HepG2 (cell line): Measurements from ENCODE around the gene CAMTA1.

Experiments
- CHD2 ChIP-seq: IDR thresholded peaks from 2 replicates; pipeline ENCODE4 v1.6.1; 2011; ENCODE audit warnings: low read depth, low read length, improper control_type of control experiment
- CREB1 ChIP-seq, 2 experiments: fragments of 450-650 bp in 1 of 2; IDR thresholded peaks; 2 replicates each; pipeline ENCODE4 v1.6.1; 2016 to 2017; ENCODE audit warnings: control low read depth in 1 of 2, mild to moderate bottlenecking in 1 of 2, missing compliant biosample characterization in 1 of 2, missing genetic modification characterization in 1 of 2
- FOXA3 ChIP-seq: IDR thresholded peaks from 2 replicates; pipeline ENCODE4 v1.6.1; 2016; ENCODE audit warnings: missing genetic modification reagents, missing compliant biosample characterization
- HMGA1 ChIP-seq: sonication (generic); formaldehyde crosslinking; conservative IDR thresholded peaks from 2 replicates; pipeline ENCODE4 v1.4.0; 2020; ENCODE audit warnings: missing genetic modification reagents
- JUNB ChIP-seq: sonication (generic); formaldehyde crosslinking; IDR thresholded peaks from 2 replicates; pipeline ENCODE4 v1.8.0; 2022; ENCODE audit warnings: missing genetic modification reagents, mild to moderate bottlenecking, borderline replicate concordance
- POLR2A ChIP-seq, 2 experiments: IDR thresholded peaks; 2 replicates each; pipeline ENCODE4 v1.6.1; 2011; ENCODE audit warnings: low read depth in 2 of 2, low read length in 2 of 2, mild to moderate bottlenecking in 1 of 2, moderate library complexity in 1 of 2; ENCODE audit not compliant: insufficient read depth in 1 of 2
- POLR2AphosphoS5 ChIP-seq: IDR thresholded peaks from 2 replicates; pipeline ENCODE4 v1.6.1; 2012; ENCODE audit warnings: low read depth, low read length
- REST ChIP-seq, 2 experiments: IDR thresholded peaks; 2 replicates each; pipeline ENCODE4 v1.6.1; 2011 to 2012; ENCODE audit warnings: low read length in 2 of 2, borderline replicate concordance in 1 of 2, low read depth in 1 of 2, mild to moderate bottlenecking in 1 of 2, moderate library complexity in 1 of 2
- SETDB1 ChIP-seq: sonication (generic); formaldehyde crosslinking; IDR thresholded peaks from 2 replicates; pipeline ENCODE4 v1.5.1; 2020; ENCODE audit warnings: missing genetic modification reagents, mild to moderate bottlenecking, borderline replicate concordance
- TAF1 ChIP-seq: sonication (generic); formaldehyde crosslinking; IDR thresholded peaks from 2 replicates; pipeline ENCODE4 v1.4.0; 2020; ENCODE audit warnings: missing genetic modification reagents
- ZNF263 ChIP-seq: sonication (generic); formaldehyde crosslinking; IDR thresholded peaks from 2 replicates; pipeline ENCODE4 v1.4.0; 2020; ENCODE audit warnings: missing genetic modification reagents
- ZNF510 ChIP-seq: sonication (generic); formaldehyde crosslinking; IDR thresholded peaks from 2 replicates; pipeline ENCODE4 v1.4.0; 2020; ENCODE audit warnings: low read depth, mild to moderate bottlenecking, missing genetic modification reagents
- TF ChIP-seq, protein P1 (sequence below): sonication (generic); formaldehyde crosslinking; IDR thresholded peaks from 2 replicates; pipeline ENCODE4 v1.5.0; 2020; ENCODE audit warnings: mild to moderate bottlenecking, missing genetic modification reagents, moderate library complexity
- TF ChIP-seq, protein P2 (sequence below): sonication (generic); formaldehyde crosslinking; IDR thresholded peaks from 2 replicates; pipeline ENCODE4 v1.4.0; 2020; ENCODE audit warnings: missing genetic modification reagents, borderline replicate concordance

GRCh38 chr1:7009741-7010525, 224.7 kb downstream of the CAMTA1 start:
- TF ChIP-seq, protein P1, sequence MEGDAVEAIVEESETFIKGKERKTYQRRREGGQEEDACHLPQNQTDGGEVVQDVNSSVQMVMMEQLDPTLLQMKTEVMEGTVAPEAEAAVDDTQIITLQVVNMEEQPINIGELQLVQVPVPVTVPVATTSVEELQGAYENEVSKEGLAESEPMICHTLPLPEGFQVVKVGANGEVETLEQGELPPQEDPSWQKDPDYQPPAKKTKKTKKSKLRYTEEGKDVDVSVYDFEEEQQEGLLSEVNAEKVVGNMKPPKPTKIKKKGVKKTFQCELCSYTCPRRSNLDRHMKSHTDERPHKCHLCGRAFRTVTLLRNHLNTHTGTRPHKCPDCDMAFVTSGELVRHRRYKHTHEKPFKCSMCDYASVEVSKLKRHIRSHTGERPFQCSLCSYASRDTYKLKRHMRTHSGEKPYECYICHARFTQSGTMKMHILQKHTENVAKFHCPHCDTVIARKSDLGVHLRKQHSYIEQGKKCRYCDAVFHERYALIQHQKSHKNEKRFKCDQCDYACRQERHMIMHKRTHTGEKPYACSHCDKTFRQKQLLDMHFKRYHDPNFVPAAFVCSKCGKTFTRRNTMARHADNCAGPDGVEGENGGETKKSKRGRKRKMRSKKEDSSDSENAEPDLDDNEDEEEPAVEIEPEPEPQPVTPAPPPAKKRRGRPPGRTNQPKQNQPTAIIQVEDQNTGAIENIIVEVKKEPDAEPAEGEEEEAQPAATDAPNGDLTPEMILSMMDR (CRISPR knock-in tag), result no peak
- TF ChIP-seq CHD2 (no peak), POLR2AphosphoS5 (no peak), POLR2A (IDR thresholded peaks at IDR 0.05; ENCODE audit: insufficient read depth in 1 of 2, low read depth in 2 of 2, low read length in 2 of 2) (no peak), FOXA3 (no peak), ZNF510 (CRISPR knock-in tag) (no peak), ZNF263 (no peak), CREB1 (IDR thresholded peaks at IDR 0.05) (no peak), CREB1 (CRISPR knock-in tag; IDR thresholded peaks at IDR 0.05) (no peak), JUNB (no peak), HMGA1 (no peak), TAF1 (CRISPR knock-in tag) (no peak), REST (IDR thresholded peaks at IDR 0.05; ENCODE audit: borderline replicate concordance in 1 of 2, low read depth in 1 of 2, low read length in 2 of 2) (no peak), SETDB1 (no peak)
- TF ChIP-seq, protein P2, sequence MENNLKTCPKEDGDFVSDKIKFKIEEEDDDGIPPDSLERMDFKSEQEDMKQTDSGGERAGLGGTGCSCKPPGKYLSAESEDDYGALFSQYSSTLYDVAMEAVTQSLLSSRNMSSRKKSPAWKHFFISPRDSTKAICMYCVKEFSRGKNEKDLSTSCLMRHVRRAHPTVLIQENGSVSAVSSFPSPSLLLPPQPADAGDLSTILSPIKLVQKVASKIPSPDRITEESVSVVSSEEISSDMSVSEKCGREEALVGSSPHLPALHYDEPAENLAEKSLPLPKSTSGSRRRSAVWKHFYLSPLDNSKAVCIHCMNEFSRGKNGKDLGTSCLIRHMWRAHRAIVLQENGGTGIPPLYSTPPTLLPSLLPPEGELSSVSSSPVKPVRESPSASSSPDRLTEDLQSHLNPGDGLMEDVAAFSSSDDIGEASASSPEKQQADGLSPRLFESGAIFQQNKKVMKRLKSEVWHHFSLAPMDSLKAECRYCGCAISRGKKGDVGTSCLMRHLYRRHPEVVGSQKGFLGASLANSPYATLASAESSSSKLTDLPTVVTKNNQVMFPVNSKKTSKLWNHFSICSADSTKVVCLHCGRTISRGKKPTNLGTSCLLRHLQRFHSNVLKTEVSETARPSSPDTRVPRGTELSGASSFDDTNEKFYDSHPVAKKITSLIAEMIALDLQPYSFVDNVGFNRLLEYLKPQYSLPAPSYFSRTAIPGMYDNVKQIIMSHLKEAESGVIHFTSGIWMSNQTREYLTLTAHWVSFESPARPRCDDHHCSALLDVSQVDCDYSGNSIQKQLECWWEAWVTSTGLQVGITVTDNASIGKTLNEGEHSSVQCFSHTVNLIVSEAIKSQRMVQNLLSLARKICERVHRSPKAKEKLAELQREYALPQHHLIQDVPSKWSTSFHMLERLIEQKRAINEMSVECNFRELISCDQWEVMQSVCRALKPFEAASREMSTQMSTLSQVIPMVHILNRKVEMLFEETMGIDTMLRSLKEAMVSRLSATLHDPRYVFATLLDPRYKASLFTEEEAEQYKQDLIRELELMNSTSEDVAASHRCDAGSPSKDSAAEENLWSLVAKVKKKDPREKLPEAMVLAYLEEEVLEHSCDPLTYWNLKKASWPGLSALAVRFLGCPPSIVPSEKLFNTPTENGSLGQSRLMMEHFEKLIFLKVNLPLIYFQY, result no peak
